IMR-90 (cell line): Measurements from ENCODE around the gene EFS. TPM values are rescaled to one million over a fixed set of nuclear protein-coding genes. Genes with fewer than 3 reads are reported as not detected.

Source experiments
- ATAC-seq: fragments of 200-7000 bp; cut with Tn5 transposase; 2 replicates; pipeline ENCODE4 v1.9.1; 2020; ENCODE audit warnings: low read depth, mild to moderate bottlenecking, moderate library complexity
- BruUV-seq: library from RNA; stranded (reverse); fragments of 400-500 nt; replicated peaks from 2 replicates; lab custom pipeline; 2021; lab: Mats Ljungman, UMichigan
- CTCF ChIA-PET: fragments of 300-600 bp; formaldehyde crosslinking; extraction: SDS; loops from one replicate; lab custom pipeline; 2021; ENCODE audit warnings: antibody characterized with exemption; lab: Yijun Ruan, JAX
- POLR2A ChIA-PET: fragments of 300-600 bp; sonication (Branson Sonifier 250); formaldehyde crosslinking; loops from one replicate; lab custom pipeline; 2022; ENCODE audit warnings: antibody characterized with exemption; ENCODE audit not compliant: unreplicated experiment; lab: Charles Lee
- DNase-seq: peaks from one replicate; pipeline ENCODE4 v3.0.0; 2013
- H2AFZ ChIP-seq: replicated peaks from 2 replicates; pipeline ENCODE3; 2013; ENCODE audit warnings: low read length, mild to moderate bottlenecking; ENCODE audit not compliant: poor library complexity
- H2AK5ac ChIP-seq: 2 replicates; pipeline ENCODE4 v1.6.1; 2013; ENCODE audit warnings: low read depth, low read length, inconsistent platforms
- H2AK9ac ChIP-seq: replicated peaks from 2 replicates; pipeline ENCODE3; 2013; ENCODE audit warnings: mild to moderate bottlenecking, low read depth, low read length, moderate library complexity; ENCODE audit not compliant: poor library complexity
- H2BK120ac ChIP-seq: 2 replicates; pipeline ENCODE4 v1.6.1; 2013; ENCODE audit warnings: low read depth, low read length, inconsistent platforms
- H2BK15ac ChIP-seq: 3 replicates; pipeline ENCODE4 v1.6.1; 2013; ENCODE audit warnings: low read depth, low read length, inconsistent platforms
- H2BK20ac ChIP-seq: 2 replicates; pipeline ENCODE4 v1.6.1; 2013; ENCODE audit warnings: low read depth, mild to moderate bottlenecking, inconsistent platforms, low read length, moderate library complexity
- H2BK5ac ChIP-seq: 2 replicates; pipeline ENCODE4 v1.6.1; 2013; ENCODE audit warnings: mild to moderate bottlenecking, low read depth, low read length, inconsistent platforms; ENCODE audit not compliant: poor library complexity, severe bottlenecking
- H3K14ac ChIP-seq: replicated peaks from 2 replicates; pipeline ENCODE4 v1.6.1; 2013; ENCODE audit warnings: low read depth, low read length, inconsistent platforms
- H3K18ac ChIP-seq: 2 replicates; pipeline ENCODE4 v1.6.1; 2013; ENCODE audit warnings: low read depth, low read length, control low read depth
- H3K23ac ChIP-seq: 2 replicates; pipeline ENCODE4 v1.6.1; 2013; ENCODE audit warnings: low read depth, low read length, inconsistent platforms
- H3K27ac ChIP-seq: 2 replicates; pipeline ENCODE4 v1.5.1; 2013; ENCODE audit warnings: mild to moderate bottlenecking, control low read depth, low read length; ENCODE audit not compliant: insufficient read depth
- H3K27me3 ChIP-seq: 2 replicates; pipeline ENCODE4 v1.6.1; 2013; ENCODE audit warnings: low read length; ENCODE audit not compliant: control insufficient read depth, insufficient read depth
- H3K36me3 ChIP-seq: 2 replicates; pipeline ENCODE4 v1.6.1; 2013; ENCODE audit warnings: low read length, mixed read lengths; ENCODE audit not compliant: control insufficient read depth, insufficient read depth
- H3K4ac ChIP-seq: 2 replicates; pipeline ENCODE4 v1.6.1; 2013; ENCODE audit warnings: low read depth, low read length, inconsistent platforms
- H3K4me1 ChIP-seq: 2 replicates; pipeline ENCODE4 v1.6.1; 2013; ENCODE audit warnings: low read length, mixed read lengths; ENCODE audit not compliant: control insufficient read depth, insufficient read depth
- H3K4me2 ChIP-seq: 2 replicates; pipeline ENCODE4 v1.6.1; 2013; ENCODE audit warnings: low read depth, mild to moderate bottlenecking, control low read depth, low read length, moderate library complexity
- H3K4me3 ChIP-seq: 2 replicates; pipeline ENCODE4 v1.5.1; 2013; ENCODE audit warnings: low read depth, mild to moderate bottlenecking, control low read depth, low read length, moderate library complexity; ENCODE audit not compliant: insufficient read depth
- H3K56ac ChIP-seq: 2 replicates; pipeline ENCODE4 v1.6.1; 2013; ENCODE audit warnings: low read length, inconsistent platforms; ENCODE audit not compliant: insufficient read depth; ENCODE audit errors: extremely low read depth
- H3K79me1 ChIP-seq, 2 experiments: 2 replicates each; pipeline ENCODE4 v1.6.1; 2013; ENCODE audit warnings: low read length in 2 of 2, inconsistent platforms in 1 of 2, low read depth in 1 of 2
- H3K9ac ChIP-seq: 2 replicates; pipeline ENCODE4 v1.6.1; 2013; ENCODE audit warnings: low read depth, low read length, control low read depth
- H3K9me1 ChIP-seq: 2 replicates; pipeline ENCODE4 v1.6.1; 2013; ENCODE audit warnings: low read length, inconsistent platforms; ENCODE audit not compliant: insufficient read depth
- H3K9me3 ChIP-seq: 2 replicates; pipeline ENCODE4 v1.6.1; 2013; ENCODE audit warnings: low read length; ENCODE audit not compliant: control insufficient read depth, insufficient read depth
- H4K20me1 ChIP-seq: 2 replicates; pipeline ENCODE4 v1.6.1; 2013; ENCODE audit warnings: low read length, inconsistent platforms; ENCODE audit not compliant: insufficient read depth
- H4K5ac ChIP-seq: 2 replicates; pipeline ENCODE4 v1.6.1; 2013; ENCODE audit warnings: mild to moderate bottlenecking, low read depth, low read length, control low read depth
- H4K8ac ChIP-seq, 2 experiments: 2 replicates each; pipeline ENCODE4 v1.6.1; 2013; ENCODE audit warnings: low read depth in 2 of 2, low read length in 2 of 2, control low read depth in 1 of 2, inconsistent platforms in 1 of 2
- H4K91ac ChIP-seq: 2 replicates; pipeline ENCODE4 v1.6.1; 2013; ENCODE audit warnings: low read depth, low read length, inconsistent platforms; ENCODE audit not compliant: insufficient read depth
- BHLHE40 ChIP-seq: fragments of 150-350 bp; IDR thresholded peaks from 2 replicates; pipeline ENCODE4 v1.6.1; 2016; ENCODE audit warnings: mild to moderate bottlenecking, low read depth, low read length
- CEBPB ChIP-seq: IDR thresholded peaks from 2 replicates; pipeline ENCODE4 v1.6.1; 2012; ENCODE audit warnings: low read depth, low read length, improper control_type of control experiment
- CHD1 ChIP-seq: IDR thresholded peaks from 2 replicates; pipeline ENCODE4 v1.6.1; 2012; ENCODE audit warnings: low read depth, low read length, improper control_type of control experiment
- CTCF ChIP-seq: conservative IDR thresholded peaks from 2 replicates; pipeline ENCODE4 v1.5.1; 2012; ENCODE audit warnings: mild to moderate bottlenecking, low read depth, low read length, improper control_type of control experiment
- FOS ChIP-seq: fragments of 150-350 bp; IDR thresholded peaks from 2 replicates; pipeline ENCODE4 v1.6.1; 2016; ENCODE audit warnings: low read depth, low read length
- MAFK ChIP-seq: IDR thresholded peaks from 2 replicates; pipeline ENCODE4 v1.6.1; 2012; ENCODE audit warnings: low read depth, low read length, improper control_type of control experiment
- MAZ ChIP-seq: IDR thresholded peaks from 2 replicates; pipeline ENCODE4 v1.6.1; 2012; ENCODE audit warnings: low read depth, mild to moderate bottlenecking, low read length, improper control_type of control experiment, moderate library complexity, borderline replicate concordance
- MXI1 ChIP-seq: IDR thresholded peaks from 2 replicates; pipeline ENCODE4 v1.6.1; 2012; ENCODE audit warnings: low read depth, mild to moderate bottlenecking, low read length, moderate library complexity, borderline replicate concordance
- NFE2L2 ChIP-seq: fragments of 150-350 bp; IDR thresholded peaks from 2 replicates; pipeline ENCODE4 v1.6.1; 2016; ENCODE audit warnings: low read depth, mild to moderate bottlenecking, low read length
- POLR2A ChIP-seq: IDR thresholded peaks from 2 replicates; pipeline ENCODE4 v1.6.1; 2012; ENCODE audit warnings: mild to moderate bottlenecking, low read depth, low read length
- RAD21 ChIP-seq: IDR thresholded peaks from 2 replicates; pipeline ENCODE4 v1.6.1; 2012; ENCODE audit warnings: low read length, improper control_type of control experiment
- RCOR1 ChIP-seq: IDR thresholded peaks from 2 replicates; pipeline ENCODE4 v1.6.1; 2012; ENCODE audit warnings: mild to moderate bottlenecking, low read length, improper control_type of control experiment; ENCODE audit not compliant: insufficient replicate concordance
- RFX5 ChIP-seq: IDR thresholded peaks from 2 replicates; pipeline ENCODE4 v1.8.0; 2012; ENCODE audit warnings: low read depth, mild to moderate bottlenecking, low read length, moderate library complexity
- SMC3 ChIP-seq: fragments of 150-350 bp; IDR thresholded peaks from 2 replicates; pipeline ENCODE4 v1.6.1; 2016; ENCODE audit warnings: low read depth, mild to moderate bottlenecking, antibody characterized with exemption, low read length, moderate library complexity
- USF2 ChIP-seq: fragments of 150-350 bp; IDR thresholded peaks from 2 replicates; pipeline ENCODE4 v1.6.1; 2017; ENCODE audit warnings: mild to moderate bottlenecking, antibody characterized with exemption, low read length, low read depth
- WGBS, 2 experiments: methylation state at CpG; one replicate each; pipeline versions ENCODE4 v1.1.5 to v1.1.7; 2013; ENCODE audit warnings: missing lambda C conversion rate in 2 of 2; ENCODE audit not compliant: insufficient read length in 1 of 2; ENCODE audit errors: extremely low coverage in 2 of 2; 5-methylcytosine and 5-hydroxymethylcytosine counted together
- dilution Hi-C: fragments of 300-500 bp; cut with HindIII; formaldehyde crosslinking; loops from one replicate; pipeline ENCODE4 v1.14.3; 2018; ENCODE audit warnings: low sequenced_read_pairs; ENCODE audit not compliant: unreplicated experiment
- in situ Hi-C: fragments of 300-500 bp; cut with MboI; formaldehyde crosslinking; loops from 3 replicates; pipeline ENCODE4 v1.14.3; 2019; ENCODE audit warnings: low sequenced_read_pairs, inconsistent platforms, mixed read lengths
- intact Hi-C: fragments of 100-400 bp; cut with micrococcal nuclease; formaldehyde crosslinking; loops from 2 replicates; pipeline ENCODE4 v1.10.0; 2022
- polyA plus RNA-seq, 3 experiments: library from polyadenylated mRNA; depleted of rRNA; stranded (reverse); fragments of >200 nt; gene quantifications; 2 replicates each; pipeline ENCODE4 v1.2.3, GENCODE V29; 2012; ENCODE audit warnings: low replicate concordance in 1 of 3
- total RNA-seq: library from RNA; depleted of rRNA; stranded (reverse); fragments of >200 nt; gene quantifications from 2 replicates; pipeline ENCODE4 v1.2.3, GENCODE V29; 2012
- TF ChIP-seq, protein P1 (sequence below): fragments of 150-350 bp; IDR thresholded peaks from 2 replicates; pipeline ENCODE4 v1.6.1; 2016; ENCODE audit warnings: low read depth, mild to moderate bottlenecking, low read length, moderate library complexity, borderline replicate concordance

Gene EFS
- total and polyA plus RNA-seq, 2 of the 4 experiments (the other 2 are of a cell fraction) = 2.2 to 11.6 TPM

DNA sequence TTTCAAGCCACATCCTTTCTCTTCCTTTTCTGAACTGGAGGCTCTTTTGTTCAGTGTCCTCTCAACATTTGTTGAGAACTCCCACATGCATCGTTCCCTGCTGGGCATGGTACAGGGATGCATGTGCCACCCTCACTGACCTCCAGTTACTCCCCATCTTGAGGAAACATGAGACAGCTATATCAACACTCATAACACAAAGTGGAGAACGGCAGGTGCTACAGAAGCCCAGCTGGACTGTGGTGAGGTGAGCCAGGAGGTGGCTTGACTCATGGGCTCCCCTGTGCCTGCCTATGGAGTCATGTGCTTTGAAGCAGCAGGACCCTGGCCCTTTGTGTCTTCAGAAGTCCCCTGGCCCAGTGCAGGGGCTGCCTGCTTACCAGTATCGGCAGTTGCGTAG, 33.4 kb upstream of the EFS start:
- DNase-seq = no peak
- peaks cover 2% of the 10 kb centered on the region; the same call in 1 of the 2 replicates for H3K9me1 ChIP-seq
- no peak overlapping the region for H3K23ac ChIP-seq
- H3K9ac ChIP-seq = no peak overlapping the region
- BruUV-seq = no TSS peak
- no peaks in the 10 kb centered on the region for H3K4me1 ChIP-seq
- no peak overlapping the region for H4K91ac ChIP-seq
- no peaks in the 10 kb centered on the region for H3K9me3 ChIP-seq
- in situ Hi-C loops (no loop called here), intact Hi-C loops (no loop called here), dilution Hi-C loops (no loop called here)
- H3K56ac ChIP-seq = no peak overlapping the region
- no peak overlapping the region for H2AK9ac ChIP-seq
- no peak overlapping the region for H2BK20ac ChIP-seq
- ATAC-seq = no peak
- ChIA-PET CTCF (no interaction called here), POLR2A (no interaction called here)
- TF ChIP-seq POLR2A = no peak
- TF ChIP-seq BHLHE40 = no peak
- TF ChIP-seq RFX5 = no peak
- TF ChIP-seq CEBPB = no peak
- no peak for TF ChIP-seq MXI1
- TF ChIP-seq NFE2L2 = no peak
- no peak for TF ChIP-seq RAD21
- TF ChIP-seq SMC3 = no peak
- no peak for TF ChIP-seq USF2
- no peak for TF ChIP-seq CHD1
- TF ChIP-seq, protein P1, sequence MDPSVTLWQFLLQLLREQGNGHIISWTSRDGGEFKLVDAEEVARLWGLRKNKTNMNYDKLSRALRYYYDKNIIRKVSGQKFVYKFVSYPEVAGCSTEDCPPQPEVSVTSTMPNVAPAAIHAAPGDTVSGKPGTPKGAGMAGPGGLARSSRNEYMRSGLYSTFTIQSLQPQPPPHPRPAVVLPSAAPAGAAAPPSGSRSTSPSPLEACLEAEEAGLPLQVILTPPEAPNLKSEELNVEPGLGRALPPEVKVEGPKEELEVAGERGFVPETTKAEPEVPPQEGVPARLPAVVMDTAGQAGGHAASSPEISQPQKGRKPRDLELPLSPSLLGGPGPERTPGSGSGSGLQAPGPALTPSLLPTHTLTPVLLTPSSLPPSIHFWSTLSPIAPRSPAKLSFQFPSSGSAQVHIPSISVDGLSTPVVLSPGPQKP = no peak
- TF ChIP-seq RCOR1 = no peak
- TF ChIP-seq MAZ = no peak
- TF ChIP-seq FOS = no peak
- TF ChIP-seq MAFK = no peak
- no peak for TF ChIP-seq CTCF
- H3K36me3 ChIP-seq = no peaks in the 10 kb centered on the region
- H3K4me2 ChIP-seq = no peak overlapping the region
- no peak overlapping the region for H2AK5ac ChIP-seq
- WGBS, 2 experiments = 100% methylated on average over 2 of the region's 4 CpGs; no CpG with 5 or more reads in 1 of the 2 experiments
- H3K27ac ChIP-seq = no peak overlapping the region
- H3K4ac ChIP-seq = no peak overlapping the region
- H3K79me1 ChIP-seq = no peaks in the 10 kb centered on the region
- H2BK120ac ChIP-seq = no peak overlapping the region
- H2AFZ ChIP-seq = no peak overlapping the region
- no peaks in the 10 kb centered on the region for H4K20me1 ChIP-seq
- H3K27me3 ChIP-seq = peaks cover 23% of the 10 kb centered on the region
- H2BK5ac ChIP-seq = no peak overlapping the region
- no peak overlapping the region for H3K14ac ChIP-seq
- H2BK15ac ChIP-seq = no peak overlapping the region
- no peak overlapping the region for H3K4me3 ChIP-seq
- no peak overlapping the region for H4K8ac ChIP-seq
- H3K18ac ChIP-seq = no peak overlapping the region
- H4K5ac ChIP-seq = no peak overlapping the region
